Caco-2 (cell line): ENCODE results near the gene PRSS57. TPM values are rescaled to one million over a fixed set of nuclear protein-coding genes. Genes with fewer than 3 reads are reported as not detected.

Experiments used
- BruUV-seq: library from RNA; stranded (reverse); fragments of 400-500 nt; replicated peaks from 2 replicates; lab custom pipeline; 2021; lab: Mats Ljungman, UMichigan
- CTCF ChIA-PET: fragments of 300-600 bp; sonication (Branson Sonifier 250); formaldehyde crosslinking; loops from one replicate; lab custom pipeline; 2022; ENCODE audit warnings: antibody characterized with exemption; lab: Charles Lee
- POLR2A ChIA-PET: fragments of 300-600 bp; sonication (Branson Sonifier 250); formaldehyde crosslinking; loops from one replicate; lab custom pipeline; 2022; ENCODE audit warnings: antibody characterized with exemption; lab: Charles Lee
- DNase-seq, 2 experiments: peaks; one replicate each; pipeline versions ENCODE4 v3.0.0 to v3.0.0-alpha.2; 2020 to 2022
- H3K27me3 ChIP-seq: replicated peaks from 2 replicates; pipeline ENCODE4 v1.6.0; 2011; ENCODE audit warnings: low read length; ENCODE audit not compliant: control insufficient read depth, insufficient read depth
- H3K36me3 ChIP-seq: 2 replicates; pipeline ENCODE4 v1.5.1; 2011; ENCODE audit warnings: low read length; ENCODE audit not compliant: control insufficient read depth, insufficient read depth
- H3K4me1 ChIP-seq: fragments of 250-450 bp; sonication (Bioruptor Pico); 2 replicates; pipeline ENCODE4 v1.5.1; 2020; ENCODE audit warnings: mild to moderate bottlenecking
- H3K4me3 ChIP-seq: 2 replicates; pipeline ENCODE4 v1.5.1; 2011; ENCODE audit warnings: low read depth, mild to moderate bottlenecking, control low read depth, low read length
- H3K9me3 ChIP-seq: fragments of 250-450 bp; sonication (Bioruptor Pico); 2 replicates; pipeline ENCODE4 v1.5.1; 2020; ENCODE audit warnings: mild to moderate bottlenecking, moderate library complexity
- H3K27ac Mint-ChIP-seq: one replicate; pipeline ENCODE4 v1.8.0; 2022; ENCODE audit warnings: mixed read lengths; ENCODE audit not compliant: unreplicated experiment
- H3K27me3 Mint-ChIP-seq: one replicate; pipeline ENCODE4 v1.8.0; 2022; ENCODE audit warnings: mixed read lengths; ENCODE audit not compliant: insufficient read depth, unreplicated experiment
- H3K36me3 Mint-ChIP-seq: one replicate; pipeline ENCODE4 v1.8.0; 2022; ENCODE audit warnings: mild to moderate bottlenecking, mixed read lengths; ENCODE audit not compliant: insufficient read depth, unreplicated experiment
- H3K4me1 Mint-ChIP-seq: one replicate; pipeline ENCODE4 v1.8.0; 2022; ENCODE audit warnings: low read depth, mixed read lengths; ENCODE audit not compliant: unreplicated experiment
- H3K4me3 Mint-ChIP-seq: one replicate; pipeline ENCODE4 v1.8.0; 2022; ENCODE audit warnings: mild to moderate bottlenecking, moderate library complexity, mixed read lengths; ENCODE audit not compliant: unreplicated experiment
- H3K9me3 Mint-ChIP-seq: one replicate; pipeline ENCODE4 v1.8.0; 2022; ENCODE audit warnings: mixed read lengths; ENCODE audit not compliant: unreplicated experiment
- intact Hi-C: fragments of 100-400 bp; cut with micrococcal nuclease; formaldehyde crosslinking; loops from one replicate; pipeline ENCODE4 v1.10.0; 2022; ENCODE audit not compliant: unreplicated experiment
- total RNA-seq: library from RNA; stranded (reverse); gene quantifications from 2 replicates; pipeline ENCODE4 v1.2.3, GENCODE V29; 2022
- TF ChIP-seq, protein P1 (sequence below), 2 experiments: fragments of 200-600 bp in 1 of 2; IDR thresholded peaks; 1 replicate in 1 of 2; 2 replicates in 1 of 2; pipeline versions ENCODE4 v1.5.1 to v1.8.0; 2011 to 2022; ENCODE audit warnings: antibody characterized with exemption in 1 of 2, control low read depth in 1 of 2, inconsistent platforms in 1 of 2, low read depth in 1 of 2, low read length in 1 of 2, mild to moderate bottlenecking in 1 of 2, moderate library complexity in 1 of 2; ENCODE audit not compliant: insufficient read depth in 1 of 2, severe bottlenecking in 1 of 2, unreplicated experiment in 1 of 2

PRSS57 gene
- total RNA-seq, 1 experiment from 2014 or later, result not detected

- intact Hi-C loops, result no loop called here
- peak overlapping the region; percentile 53 for H3K27ac Mint-ChIP-seq
- DNase-seq, result no peak
Observed at GRCh38 chr19:644363-644762, 50.9 kb downstream of the PRSS57 start.

DNA sequence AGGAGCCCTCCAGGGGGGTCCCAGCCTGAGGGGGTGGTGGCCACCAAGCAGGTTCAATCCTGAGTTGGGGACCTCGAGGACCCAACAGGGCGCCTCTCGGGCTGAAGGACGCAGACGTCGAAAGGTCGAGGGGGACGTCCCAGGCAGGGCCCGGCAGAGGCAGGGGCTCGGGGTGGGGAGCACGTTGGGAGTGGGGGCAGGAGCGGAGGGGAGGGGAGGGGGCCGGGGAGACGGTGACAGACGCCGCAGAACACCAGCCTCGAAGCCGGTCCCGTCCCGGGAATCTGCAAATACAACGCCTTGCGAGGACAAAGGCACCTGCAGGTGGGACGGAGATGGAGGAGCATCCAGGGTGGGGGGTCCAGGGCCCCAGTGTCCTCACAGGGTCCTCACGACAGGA, 51.5 kb downstream of the PRSS57 start:
- no peaks in the 10 kb centered on the region for H3K9me3 ChIP-seq
- peaks cover 6% of the 10 kb centered on the region; the same call in 1 of the 2 replicates for H3K4me1 ChIP-seq
- H3K27me3 Mint-ChIP-seq, result peaks cover 4% of the 10 kb centered on the region

More at GRCh38 chr19:644363-644762, 50.9 kb downstream of the PRSS57 start:
- Mint-ChIP-seq H3K4me1 (peaks cover 3% of the 10 kb centered on the region), H3K9me3 (no peaks in the 10 kb centered on the region), H3K36me3 (peaks cover 37% of the 10 kb centered on the region), H3K27me3 (peaks cover 1% of the 10 kb centered on the region), H3K4me3 (no peak overlapping the region)
- H3K27me3 ChIP-seq, result no peaks in the 10 kb centered on the region
- H3K36me3 ChIP-seq, result no peaks in the 10 kb centered on the region
- CTCF ChIA-PET, result no interaction called here
- BruUV-seq, result no TSS peak
- POLR2A ChIA-PET, result interaction anchor here (0.5 kb wide), 1 partner anchor 72 kb away, joined by 3 read pairs; the partner anchor contains the start of gene BSG
- TF ChIP-seq, protein P1, sequence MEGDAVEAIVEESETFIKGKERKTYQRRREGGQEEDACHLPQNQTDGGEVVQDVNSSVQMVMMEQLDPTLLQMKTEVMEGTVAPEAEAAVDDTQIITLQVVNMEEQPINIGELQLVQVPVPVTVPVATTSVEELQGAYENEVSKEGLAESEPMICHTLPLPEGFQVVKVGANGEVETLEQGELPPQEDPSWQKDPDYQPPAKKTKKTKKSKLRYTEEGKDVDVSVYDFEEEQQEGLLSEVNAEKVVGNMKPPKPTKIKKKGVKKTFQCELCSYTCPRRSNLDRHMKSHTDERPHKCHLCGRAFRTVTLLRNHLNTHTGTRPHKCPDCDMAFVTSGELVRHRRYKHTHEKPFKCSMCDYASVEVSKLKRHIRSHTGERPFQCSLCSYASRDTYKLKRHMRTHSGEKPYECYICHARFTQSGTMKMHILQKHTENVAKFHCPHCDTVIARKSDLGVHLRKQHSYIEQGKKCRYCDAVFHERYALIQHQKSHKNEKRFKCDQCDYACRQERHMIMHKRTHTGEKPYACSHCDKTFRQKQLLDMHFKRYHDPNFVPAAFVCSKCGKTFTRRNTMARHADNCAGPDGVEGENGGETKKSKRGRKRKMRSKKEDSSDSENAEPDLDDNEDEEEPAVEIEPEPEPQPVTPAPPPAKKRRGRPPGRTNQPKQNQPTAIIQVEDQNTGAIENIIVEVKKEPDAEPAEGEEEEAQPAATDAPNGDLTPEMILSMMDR (IDR thresholded peaks at IDR 0.05; ENCODE audit: insufficient read depth in 1 of 2, low read depth in 1 of 2, low read length in 1 of 2, severe bottlenecking in 1 of 2, unreplicated experiment in 1 of 2), result no peak
- H3K4me3 ChIP-seq, result no peak overlapping the region
- H3K9me3 ChIP-seq, result no peaks in the 10 kb centered on the region
- H3K4me1 ChIP-seq, result peaks cover under 1% of the 10 kb centered on the region; the same call in 1 of the 2 replicates

DNA sequence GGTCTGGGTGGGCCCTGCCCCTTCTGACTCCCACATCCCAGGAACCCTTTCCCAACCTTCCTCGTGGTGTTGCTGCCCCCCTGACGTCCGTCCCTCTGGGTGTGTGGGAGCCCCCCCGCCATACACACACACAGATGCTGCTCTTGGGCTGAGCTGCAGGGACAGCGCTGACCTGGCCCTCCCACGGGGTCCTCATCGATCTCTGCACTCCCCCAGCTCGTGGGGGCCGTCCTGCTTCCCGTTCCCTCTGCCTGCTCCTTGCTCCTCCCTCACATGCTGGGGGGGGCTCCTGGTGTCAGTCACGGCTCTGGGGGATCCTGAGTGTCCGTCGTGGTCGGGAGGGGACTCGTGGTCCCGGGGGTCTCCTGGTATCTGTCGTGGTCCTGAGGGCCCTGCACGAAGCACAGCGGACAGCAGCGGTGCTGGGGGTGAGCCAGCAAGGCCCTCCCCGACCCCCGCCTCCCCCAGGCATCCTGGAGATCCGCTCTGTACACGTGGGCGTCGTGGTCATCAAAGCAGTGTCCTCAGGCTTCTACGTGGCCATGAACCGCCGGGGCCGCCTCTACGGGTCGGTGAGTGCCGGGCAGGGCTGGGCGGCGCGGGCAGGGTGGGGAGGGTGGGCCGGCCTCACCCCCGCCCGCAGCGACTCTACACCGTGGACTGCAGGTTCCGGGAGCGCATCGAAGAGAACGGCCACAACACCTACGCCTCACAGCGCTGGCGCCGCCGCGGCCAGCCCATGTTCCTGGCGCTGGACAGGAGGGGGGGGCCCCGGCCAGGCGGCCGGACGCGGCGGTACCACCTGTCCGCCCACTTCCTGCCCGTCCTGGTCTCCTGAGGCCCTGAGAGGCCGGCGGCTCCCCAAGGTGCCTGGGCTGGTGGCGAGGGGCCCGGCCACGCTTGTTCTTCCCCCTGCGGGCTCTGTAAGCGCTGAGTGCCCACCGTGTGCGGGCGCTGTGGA, 52.2 kb downstream of the PRSS57 start:
- intact Hi-C loops, result no loop called here
- TF ChIP-seq, protein P1 (IDR thresholded peaks at IDR 0.05; ENCODE audit: insufficient read depth in 1 of 2, low read depth in 1 of 2, low read length in 1 of 2, severe bottlenecking in 1 of 2, unreplicated experiment in 1 of 2), result no peak
- ChIA-PET CTCF (no interaction called here), POLR2A (no interaction called here)
- Histone ChIP-seq H3K4me1 (peaks cover 7% of the 10 kb centered on the region; the same call in 1 of the 2 replicates), H3K9me3 (no peaks in the 10 kb centered on the region), H3K36me3 (no peaks in the 10 kb centered on the region), H3K4me3 (no peak overlapping the region), H3K27me3 (no peaks in the 10 kb centered on the region)
- Mint-ChIP-seq H3K4me3 (no peak overlapping the region), H3K27ac (peak overlapping the region; percentile 48), H3K36me3 (peaks cover 35% of the 10 kb centered on the region), H3K9me3 (no peaks in the 10 kb centered on the region), H3K4me1 (peaks cover 7% of the 10 kb centered on the region), H3K27me3 (peaks cover 4% of the 10 kb centered on the region)
- DNase-seq, result no peak
- BruUV-seq, result no TSS peak

More for the DNA sequence above, 51.5 kb downstream of the PRSS57 start:
- ChIA-PET POLR2A (no interaction called here), CTCF (no interaction called here)
- TF ChIP-seq, protein P1 (IDR thresholded peaks at IDR 0.05; ENCODE audit: insufficient read depth in 1 of 2, low read depth in 1 of 2, low read length in 1 of 2, severe bottlenecking in 1 of 2, unreplicated experiment in 1 of 2), result no peak
- no peak for DNase-seq
- peaks cover 7% of the 10 kb centered on the region for H3K4me1 Mint-ChIP-seq
- intact Hi-C loops, result no loop called here
- no TSS peak for BruUV-seq
- Histone ChIP-seq H3K36me3 (no peaks in the 10 kb centered on the region), H3K27me3 (no peaks in the 10 kb centered on the region), H3K4me3 (no peak overlapping the region)
- peak overlapping the region; percentile 53 for H3K27ac Mint-ChIP-seq
- H3K9me3 Mint-ChIP-seq, result no peaks in the 10 kb centered on the region
- peaks cover 38% of the 10 kb centered on the region for H3K36me3 Mint-ChIP-seq
- no peak overlapping the region for H3K4me3 Mint-ChIP-seq
